SK-N-MC (cell line): ENCODE data around the gene ARHGEF17.

Experiments used
- EZH2 ChIP-seq: fragments of 200-600 bp; sonication (generic); IDR thresholded peaks from one replicate; pipeline ENCODE4 v1.6.1; 2017; ENCODE audit warnings: antibody characterized with exemption
- FOXP2 ChIP-seq: optimal IDR thresholded peaks from 2 replicates; pipeline ENCODE3; 2011; ENCODE audit warnings: mild to moderate bottlenecking, moderate library complexity; ENCODE audit not compliant: insufficient read depth; ENCODE audit errors: extremely low read length, control extremely low read depth
- POLR2AphosphoS5 ChIP-seq: IDR thresholded peaks from 2 replicates; pipeline ENCODE4 v1.6.1; 2012; ENCODE audit warnings: mild to moderate bottlenecking, low read depth, low read length, borderline replicate concordance

DNA sequence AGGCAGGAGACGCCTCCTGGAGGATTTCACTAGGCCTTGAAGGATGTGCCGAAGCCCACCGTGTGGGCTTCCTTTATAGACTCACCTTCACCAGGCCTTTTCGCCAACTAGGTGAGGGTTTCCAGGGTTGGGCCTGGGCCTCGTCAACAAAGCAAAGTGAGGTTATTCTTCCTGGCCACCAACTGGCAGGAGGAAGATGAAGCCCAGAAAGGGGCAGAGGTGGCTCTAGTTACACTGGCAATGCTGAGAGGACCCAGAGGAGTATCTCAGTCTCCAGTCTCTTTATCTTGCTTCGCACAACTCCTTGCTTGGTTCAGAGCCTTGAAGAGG lies 67.7 kb downstream of the ARHGEF17 start:
- TF ChIP-seq EZH2 (no peak), POLR2AphosphoS5 (no peak), FOXP2 (no peak)
